Spleen (tissue), 11 donors: ENCODE results near the gene TGFBR3L. TPM values are rescaled to one million over a fixed set of nuclear protein-coding genes. Genes with fewer than 3 reads are reported as not detected.

Experiments used
- DNase-seq: peaks from one replicate; pipeline ENCODE4 v3.0.0-alpha.2; 2020
- H3K27ac ChIP-seq, 8 donors: fragments of 200-600 bp; sonication (generic) in 7 of 8; 1 replicate in 4 of 8; 2 replicates in 4 of 8; pipeline versions ENCODE4 v1.5.0 to v1.8.0; 2016 to 2021; ENCODE audit warnings: inconsistent platforms in 4 of 8, mild to moderate bottlenecking in 4 of 8, moderate library complexity in 1 of 8
- H3K27me3 ChIP-seq, 7 donors: fragments of 200-600 bp; sonication (generic) in 6 of 7; replicated peaks in 1 of 7; 1 replicate in 4 of 7; 2 replicates in 3 of 7; pipeline versions ENCODE4 v1.5.0 to v1.8.0; 2016 to 2021; ENCODE audit warnings: inconsistent platforms in 3 of 7, mild to moderate bottlenecking in 1 of 7
- H3K36me3 ChIP-seq, 6 donors: fragments of 200-600 bp; sonication (generic) in 5 of 6; 1 replicate in 4 of 6; 2 replicates in 2 of 6; pipeline versions ENCODE4 v1.5.0 to v1.8.0; 2016 to 2021; ENCODE audit warnings: inconsistent platforms in 2 of 6
- H3K4me1 ChIP-seq, 6 donors: fragments of 200-600 bp; sonication (generic) in 5 of 6; 1 replicate in 3 of 6; 2 replicates in 3 of 6; pipeline versions ENCODE4 v1.5.0 to v1.8.0; 2016 to 2021; ENCODE audit warnings: inconsistent platforms in 3 of 6
- H3K4me3 ChIP-seq, 8 donors: fragments of 200-600 bp; sonication (generic) in 7 of 8; 1 replicate in 4 of 8; 2 replicates in 4 of 8; pipeline versions ENCODE4 v1.5.0 to v1.8.0; 2016 to 2021; ENCODE audit warnings: inconsistent platforms in 4 of 8, mild to moderate bottlenecking in 4 of 8, moderate library complexity in 2 of 8
- H3K9me3 ChIP-seq, 8 donors: fragments of 200-600 bp; sonication (generic) in 7 of 8; 1 replicate in 4 of 8; 2 replicates in 4 of 8; pipeline versions ENCODE4 v1.5.0 to v1.8.0; 2016 to 2021; ENCODE audit warnings: inconsistent platforms in 4 of 8
- POLR2A ChIP-seq, 3 donors: fragments of 450-650 bp; IDR thresholded peaks; one replicate each; pipeline ENCODE4 v1.5.1; 2017; ENCODE audit warnings: antibody characterized with exemption in 3 of 3, mild to moderate bottlenecking in 1 of 3
- POLR2AphosphoS5 ChIP-seq, 3 donors: sonication (generic); formaldehyde crosslinking; IDR thresholded peaks; one replicate each; pipeline ENCODE4 v1.5.1; 2017; ENCODE audit warnings: antibody characterized with exemption in 3 of 3
- WGBS, 5 donors: extraction: QIAGEN DNeasy Blood & Tissue Kit in 3 of 5; methylation state at CpG; one replicate each; pipeline versions ENCODE4 v1.1.5 to v1.1.7; 2013 to 2018; 5-methylcytosine and 5-hydroxymethylcytosine counted together
- intact Hi-C: fragments of 100-400 bp; cut with DNase I; formaldehyde crosslinking; loops from one replicate; pipeline ENCODE4 v1.15.0; 2023; ENCODE audit warnings: low total_unique reads
- polyA plus RNA-seq, 3 donors: library from polyadenylated mRNA; stranded (reverse); fragments of 200-250 nt; gene quantifications; one replicate each; pipeline ENCODE4 v1.2.1, GENCODE V29; 2013
- total RNA-seq, 7 donors: library from RNA; depleted of rRNA in 3 of 7; stranded (reverse); fragments of >200 nt in 3 of 7; fragmentation: NEBNext Ultra II Directional in 4 of 7; extraction: Animal tissue kit (Norgen Biotek cat#: 25700) in 4 of 7; gene quantifications; one replicate each; pipeline versions ENCODE4 v1.1.0 to v1.2.1, GENCODE V29; 2016 to 2021
- TF ChIP-seq, protein P1 (sequence below), 11 experiments: fragments of 200-600 bp in 7 of 11; fragments of 450-650 bp in 4 of 11; sonication (generic) in 4 of 11; IDR thresholded peaks in 8 of 11; conservative IDR thresholded peaks in 3 of 11; 1 replicate in 7 of 11; 2 replicates in 4 of 11; pipeline versions ENCODE4 v1.4.0 to v1.8.0; 2016 to 2021; ENCODE audit warnings: antibody characterized with exemption in 11 of 11, inconsistent platforms in 4 of 11, mild to moderate bottlenecking in 1 of 11
- donor health status: healthy with polysubstance abuse.
- donor health status: DM: no; HTN: no; CAD: no; lungs with moderate emphysema.
- donor health status: DM: no; HTN: no; CAD: no.
- donor health status: Bipolar disorder and iron deficiency.
- donor health status: healthy.
- donor health status: DM: no; HTN: no; CAD: no.
- donor health status: DM: yes; HTN: yes; CAD: no.

TGFBR3L gene
- total and polyA plus RNA-seq, 10 donors = 0.11 TPM; not detected in 9

GRCh38 chr19:7883796-7884570 lies 30.6 kb upstream of the TGFBR3L start:
- peaks cover 0 to 31% (median 16%) of the 10 kb centered on the region in 7 donors for H3K27me3 ChIP-seq
- H3K27ac ChIP-seq = no peak overlapping the region
- H3K36me3 ChIP-seq = no peaks in the 10 kb centered on the region
- WGBS, 5 donors = 74 to 86% (median 80%) methylated on average over 2 of the region's 2 CpGs
- DNase-seq = no peak
- peaks cover 0 to 12% (median 4%) of the 10 kb centered on the region in 6 donors for H3K4me1 ChIP-seq
- TF ChIP-seq POLR2A (IDR thresholded peaks at IDR 0.05) = no peak
- TF ChIP-seq, protein P1, sequence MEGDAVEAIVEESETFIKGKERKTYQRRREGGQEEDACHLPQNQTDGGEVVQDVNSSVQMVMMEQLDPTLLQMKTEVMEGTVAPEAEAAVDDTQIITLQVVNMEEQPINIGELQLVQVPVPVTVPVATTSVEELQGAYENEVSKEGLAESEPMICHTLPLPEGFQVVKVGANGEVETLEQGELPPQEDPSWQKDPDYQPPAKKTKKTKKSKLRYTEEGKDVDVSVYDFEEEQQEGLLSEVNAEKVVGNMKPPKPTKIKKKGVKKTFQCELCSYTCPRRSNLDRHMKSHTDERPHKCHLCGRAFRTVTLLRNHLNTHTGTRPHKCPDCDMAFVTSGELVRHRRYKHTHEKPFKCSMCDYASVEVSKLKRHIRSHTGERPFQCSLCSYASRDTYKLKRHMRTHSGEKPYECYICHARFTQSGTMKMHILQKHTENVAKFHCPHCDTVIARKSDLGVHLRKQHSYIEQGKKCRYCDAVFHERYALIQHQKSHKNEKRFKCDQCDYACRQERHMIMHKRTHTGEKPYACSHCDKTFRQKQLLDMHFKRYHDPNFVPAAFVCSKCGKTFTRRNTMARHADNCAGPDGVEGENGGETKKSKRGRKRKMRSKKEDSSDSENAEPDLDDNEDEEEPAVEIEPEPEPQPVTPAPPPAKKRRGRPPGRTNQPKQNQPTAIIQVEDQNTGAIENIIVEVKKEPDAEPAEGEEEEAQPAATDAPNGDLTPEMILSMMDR (IDR thresholded peaks at IDR 0.05 in 8 of 11, conservative IDR thresholded peaks at IDR 0.05 in 3 of 11) = no peak
- no peak for TF ChIP-seq POLR2AphosphoS5 (IDR thresholded peaks at IDR 0.05)
- intact Hi-C loops = no loop called here
- H3K9me3 ChIP-seq = peaks cover 0 to 4% (median 0%) of the 10 kb centered on the region in 8 donors
- H3K4me3 ChIP-seq = no peak overlapping the region

DNA sequence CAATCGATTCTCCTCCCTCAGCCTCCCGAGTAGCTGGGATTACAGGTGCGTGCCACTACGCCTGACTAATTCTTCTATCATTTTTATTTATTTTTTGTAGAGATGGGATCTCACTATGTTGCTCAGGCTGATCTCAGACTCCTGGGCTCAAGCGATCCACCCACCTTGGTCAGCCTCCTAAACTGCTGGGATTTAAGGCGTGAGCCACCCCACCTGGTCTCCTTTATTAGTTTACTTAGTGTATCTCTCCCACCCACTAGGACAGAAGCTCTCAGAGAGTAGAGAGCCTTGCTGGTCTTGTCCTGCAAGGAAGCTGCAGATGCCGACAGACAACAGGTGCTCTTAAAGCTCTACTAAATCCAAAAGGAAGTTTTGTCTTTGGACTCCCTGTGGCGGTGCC lies 28.8 kb upstream of the TGFBR3L start:
- H3K9me3 ChIP-seq = peaks cover 0 to 4% (median 0%) of the 10 kb centered on the region in 8 donors
- H3K4me3 ChIP-seq = no peak overlapping the region
- H3K36me3 ChIP-seq = no peaks in the 10 kb centered on the region
- 89 to 93% (median 90%) methylated on average over 8 of the region's 8 CpGs for WGBS, 5 donors
- intact Hi-C loops = no loop called here
- DNase-seq = no peak
- TF ChIP-seq, protein P1 (IDR thresholded peaks at IDR 0.05 in 8 of 11, conservative IDR thresholded peaks at IDR 0.05 in 3 of 11) = no peak
- TF ChIP-seq POLR2AphosphoS5 (IDR thresholded peaks at IDR 0.05) (no peak), POLR2A (IDR thresholded peaks at IDR 0.05) (no peak)
- H3K27ac ChIP-seq = no peak overlapping the region
- peaks cover 0 to 45% (median 17%) of the 10 kb centered on the region in 7 donors for H3K27me3 ChIP-seq
- H3K4me1 ChIP-seq = peaks cover 0 to 12% (median 4%) of the 10 kb centered on the region in 6 donors

- no peak overlapping the region for H3K4me3 ChIP-seq
- TF ChIP-seq, protein P1 (IDR thresholded peaks at IDR 0.05 in 8 of 11, conservative IDR thresholded peaks at IDR 0.05 in 3 of 11) = no peak
- TF ChIP-seq POLR2A (IDR thresholded peaks at IDR 0.05) (no peak), POLR2AphosphoS5 (IDR thresholded peaks at IDR 0.05) (no peak)
- peaks cover 0 to 12% (median 4%) of the 10 kb centered on the region in 6 donors for H3K4me1 ChIP-seq
- no peak overlapping the region for H3K27ac ChIP-seq
- WGBS, 5 donors = 65 to 79% (median 76%) methylated on average over 14 to 16 of the region's 16 CpGs
- intact Hi-C loops = no loop called here
- DNase-seq = no peak
- H3K9me3 ChIP-seq = no peaks in the 10 kb centered on the region
- no peaks in the 10 kb centered on the region for H3K36me3 ChIP-seq
- H3K27me3 ChIP-seq = peaks cover 0 to 54% (median 17%) of the 10 kb centered on the region in 7 donors
Observed at GRCh38 chr19:7887408-7888144, 27.1 kb upstream of the TGFBR3L start.
